ENCODE measurements around the gene L2HGDH.
"Not testable (repeated sequence)": the region's sequence is repeated elsewhere in the genome, so short reads cannot be mapped to it uniquely, and the experiment has no call there.

The L2HGDH gene

GRCh38 chr14:50311972-50312733 lies at the start of gene L2HGDH, which contains the start of gene DMAC2L:
Gene L2HGDH, minus strand, starts transcription at chr14:50312229. Its CDS starts 79 bp downstream, at chr14:50312150.
Gene DMAC2L, plus strand, starts transcription at chr14:50312324. Its CDS starts 9,164 bp downstream, at chr14:50321488.
- peak; percentile 91 for DNase-seq

GRCh38 chr14:50360851-50361250 lies 48.8 kb upstream of the L2HGDH start:
- DNase-seq: no peak

- DNase-seq: no peak
Observed at GRCh38 chr14:50360093-50360492, 48.1 kb upstream of the L2HGDH start.

DNA sequence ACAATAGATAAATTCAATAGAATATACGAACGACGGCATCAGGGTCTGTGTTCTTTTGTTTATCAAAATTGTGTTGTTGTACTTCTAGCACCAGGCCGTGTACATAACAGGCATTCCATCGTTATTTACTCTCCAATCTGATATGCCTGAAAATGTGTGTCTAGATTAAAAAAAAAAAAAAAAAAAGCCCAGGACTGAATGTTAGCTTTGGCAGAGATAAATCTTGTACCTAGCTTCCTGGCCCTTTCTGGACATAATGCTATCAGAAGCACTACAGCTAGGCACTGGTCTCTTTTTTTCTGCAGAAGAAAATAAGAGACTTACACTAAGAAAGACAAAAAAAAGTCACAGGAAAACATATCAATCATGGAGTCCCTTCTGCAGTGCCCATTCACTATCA lies 47.6 kb upstream of the L2HGDH start:
- no peak for DNase-seq

DNA sequence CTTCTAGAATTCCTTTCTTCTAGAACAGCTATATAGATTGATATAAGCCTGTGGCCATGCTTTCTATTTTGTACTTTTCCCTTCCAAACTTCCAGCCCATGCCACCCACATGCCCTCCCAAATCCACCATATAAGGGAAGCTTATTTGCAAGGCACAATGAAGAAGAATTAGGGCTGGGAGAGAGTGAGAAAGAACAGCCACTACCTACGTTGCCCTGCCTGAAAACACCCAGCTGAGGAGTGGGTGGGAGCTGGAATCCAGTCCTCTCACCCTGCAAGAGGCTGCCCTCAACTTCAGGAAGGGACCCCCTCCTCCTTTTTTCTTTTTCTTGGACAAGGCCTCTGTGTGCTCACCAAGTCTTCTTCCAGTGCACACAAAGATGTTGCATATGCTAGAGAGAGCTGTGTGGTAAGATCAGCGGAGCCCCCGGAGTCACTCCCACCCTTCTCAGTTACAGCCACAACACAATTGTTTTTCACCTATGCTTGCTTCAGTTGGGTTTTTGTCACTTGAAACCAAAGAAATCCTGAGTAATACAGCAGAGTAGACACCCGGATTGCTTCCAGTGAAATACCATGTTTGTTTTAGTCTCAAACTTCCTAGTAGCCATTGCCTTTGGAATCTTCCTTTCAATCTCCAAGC lies 45.8 kb upstream of the L2HGDH start:
- DNase-seq: no peak

GRCh38 chr14:50357124-50357523 lies 45.1 kb upstream of the L2HGDH start:
- DNase-seq: no peak

DNA sequence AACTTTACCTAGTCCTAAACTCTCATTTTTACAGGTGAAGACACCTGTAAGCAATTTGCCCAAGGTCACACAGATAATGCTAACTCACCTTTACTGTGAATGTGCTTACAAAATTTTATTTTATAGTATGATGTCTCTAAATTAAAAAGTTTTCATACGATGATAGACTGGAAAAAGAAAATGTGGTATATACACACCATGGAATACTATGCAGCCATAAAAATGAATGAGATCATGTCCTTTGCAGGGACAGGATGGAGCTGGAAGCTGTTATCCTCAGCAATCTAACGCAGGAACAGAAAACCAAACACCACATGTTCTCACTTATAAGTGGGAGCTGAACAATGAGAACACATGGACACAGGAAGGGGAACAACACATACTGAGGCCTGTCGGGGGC lies 44.3 kb upstream of the L2HGDH start:
- not testable (repeated sequence) for DNase-seq

DNA sequence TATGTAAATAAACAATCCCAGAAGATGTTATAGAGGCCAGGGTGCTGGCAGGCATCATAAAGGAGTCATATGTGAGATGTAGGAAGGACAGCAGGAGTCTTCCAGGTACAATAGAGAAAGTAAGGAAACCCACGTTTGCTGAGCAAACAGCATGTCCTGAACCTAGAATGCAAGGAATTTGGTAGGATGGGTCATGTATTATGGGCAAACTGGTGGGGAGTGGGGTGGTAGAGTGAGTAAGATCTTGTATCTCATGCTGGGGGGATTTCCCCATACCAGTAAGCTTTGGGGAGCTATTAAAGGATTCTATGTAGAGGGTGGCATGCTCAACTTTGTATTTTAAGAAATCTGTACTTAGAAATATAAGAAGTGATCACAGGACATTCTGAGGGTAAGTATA lies 43.7 kb upstream of the L2HGDH start:
- DNase-seq: no peak

DNA sequence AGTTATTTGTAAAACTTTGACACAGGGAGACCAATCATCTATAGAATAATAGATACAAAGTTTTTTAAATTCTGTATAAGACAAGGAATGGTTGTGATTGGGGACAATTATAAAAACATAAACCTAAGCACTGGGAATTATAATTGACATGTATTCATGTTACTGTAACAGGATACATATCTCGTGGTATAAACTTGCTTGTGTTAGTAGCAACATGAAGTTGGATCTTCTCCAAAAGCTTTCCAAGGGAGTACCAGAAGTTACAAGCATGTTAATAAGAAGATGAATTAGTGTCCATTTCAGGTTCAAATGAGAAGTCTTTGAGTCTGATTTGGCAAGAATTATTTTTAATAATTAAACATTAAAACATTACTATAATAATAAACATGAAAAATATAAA lies 42.5 kb upstream of the L2HGDH start:
- no peak for DNase-seq

- DNase-seq: no peak
Observed at GRCh38 chr14:50353126-50353525, 41.1 kb upstream of the L2HGDH start.

DNA sequence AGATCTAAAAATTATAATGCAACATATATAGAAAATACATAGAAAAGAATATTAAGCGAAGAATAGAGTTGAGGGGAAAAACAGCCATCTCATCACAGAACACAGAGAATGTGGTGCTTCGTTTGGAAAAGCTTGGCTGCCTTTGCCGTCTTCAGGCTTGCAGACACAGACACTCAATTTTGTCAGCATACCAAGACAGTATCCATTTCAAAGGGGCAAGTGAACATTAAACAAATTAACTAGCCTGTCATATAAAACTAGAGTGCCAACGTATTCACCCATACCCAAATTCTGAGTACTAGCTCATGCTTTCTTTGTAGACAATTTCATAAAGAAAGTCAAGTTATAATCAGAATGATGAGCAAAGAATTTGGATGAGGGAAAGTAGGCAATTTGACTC lies 40.6 kb upstream of the L2HGDH start:
- no peak for DNase-seq

GRCh38 chr14:50350975-50351374 lies 38.9 kb upstream of the L2HGDH start:
- DNase-seq: no peak

GRCh38 chr14:50348933-50349332 lies 36.9 kb upstream of the L2HGDH start:
- no peak for DNase-seq

GRCh38 chr14:50347521-50347920 lies 35.5 kb upstream of the L2HGDH start:
- no peak for DNase-seq

DNA sequence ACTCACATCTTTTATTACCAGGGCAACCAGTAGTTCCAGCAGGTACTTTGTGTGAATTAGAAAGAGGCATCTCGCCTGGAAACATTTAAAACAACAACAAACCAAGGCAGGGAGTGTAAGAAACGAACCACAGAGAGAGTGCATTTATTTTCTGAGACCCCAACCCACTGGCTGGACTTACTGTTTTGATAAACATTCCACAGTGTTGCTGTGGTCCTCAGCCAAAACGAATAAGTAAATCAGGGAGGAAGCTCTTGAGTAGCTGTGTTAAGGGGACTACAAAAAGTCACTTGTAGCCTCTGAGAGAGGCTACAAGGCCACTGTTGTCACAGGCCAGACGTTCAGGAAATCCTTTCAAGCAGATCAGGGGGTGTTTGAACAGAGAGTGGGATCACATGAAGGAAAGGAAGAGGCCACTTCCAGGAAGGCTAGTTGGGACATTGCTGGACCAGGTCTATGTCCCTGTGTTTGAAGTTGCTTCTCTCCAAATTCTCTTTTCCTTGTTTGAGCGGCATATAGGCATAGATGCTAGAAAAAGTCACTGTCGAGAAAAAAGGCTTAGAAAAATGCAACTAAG lies 33.9 kb upstream of the L2HGDH start:
- no peak for DNase-seq

- no peak for DNase-seq
Observed at GRCh38 chr14:50344876-50345563, 33.0 kb upstream of the L2HGDH start.

- no peak for DNase-seq
Observed at GRCh38 chr14:50344116-50344775, 32.2 kb upstream of the L2HGDH start.

DNA sequence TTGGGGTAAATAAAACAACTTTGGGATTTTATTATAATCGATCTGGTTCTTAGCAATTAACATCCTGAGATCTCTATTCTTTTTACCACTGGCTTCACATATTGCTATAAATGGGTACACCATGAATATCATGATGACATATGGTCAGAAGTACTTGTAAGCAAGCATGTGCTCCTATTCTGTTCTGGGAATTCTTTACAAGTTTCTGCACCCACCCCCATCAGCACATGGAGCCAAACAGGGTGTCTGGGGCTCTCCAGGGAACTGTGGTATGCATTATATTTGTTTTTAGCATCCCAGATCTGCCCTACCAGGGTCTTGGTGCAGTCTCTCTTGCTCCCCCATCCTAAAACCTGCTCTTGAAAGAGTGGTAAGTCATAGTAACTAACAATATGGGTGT lies 31.4 kb upstream of the L2HGDH start:
- DNase-seq: peak; percentile 27

DNA sequence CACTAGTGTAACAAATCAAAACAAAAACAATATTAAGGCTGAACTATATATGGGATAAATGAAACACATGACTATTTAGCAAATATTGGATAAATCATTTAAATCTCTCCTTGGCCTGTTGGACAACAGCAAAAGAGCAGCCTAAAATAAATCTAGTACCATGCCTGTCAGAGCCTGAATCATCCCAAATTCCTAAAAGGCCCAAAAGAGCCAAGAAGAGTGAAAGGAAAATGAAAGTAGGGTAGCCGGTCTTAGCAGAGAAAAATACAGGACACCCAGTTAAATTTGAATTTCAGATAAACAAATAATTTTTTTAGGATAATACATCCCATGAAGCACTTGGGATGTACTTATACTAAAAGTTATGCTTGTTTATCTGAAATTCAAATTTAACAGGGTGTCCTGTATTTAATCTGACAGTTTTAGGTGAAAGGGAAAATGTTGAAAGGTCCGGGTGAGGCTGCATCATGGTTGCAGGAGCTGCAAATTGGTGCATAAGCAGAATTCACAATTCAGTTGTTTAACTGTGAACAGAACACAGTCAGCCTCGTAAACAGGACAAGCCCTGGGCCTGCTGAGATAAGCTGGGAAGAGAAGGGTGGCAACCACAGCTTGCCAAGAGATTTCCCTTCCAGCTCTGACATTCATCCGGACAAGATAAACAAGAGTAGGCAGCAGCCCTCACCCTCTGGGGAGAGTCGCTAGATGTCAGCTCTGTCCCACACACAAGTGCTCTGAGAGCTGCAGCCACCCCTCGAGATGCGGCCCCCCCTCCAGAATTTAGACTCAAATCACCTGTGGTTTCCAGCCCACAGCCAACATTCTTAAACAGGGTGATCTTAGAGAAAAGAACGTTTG lies 30.4 kb upstream of the L2HGDH start:
- peak; percentile 26 for DNase-seq

DNA sequence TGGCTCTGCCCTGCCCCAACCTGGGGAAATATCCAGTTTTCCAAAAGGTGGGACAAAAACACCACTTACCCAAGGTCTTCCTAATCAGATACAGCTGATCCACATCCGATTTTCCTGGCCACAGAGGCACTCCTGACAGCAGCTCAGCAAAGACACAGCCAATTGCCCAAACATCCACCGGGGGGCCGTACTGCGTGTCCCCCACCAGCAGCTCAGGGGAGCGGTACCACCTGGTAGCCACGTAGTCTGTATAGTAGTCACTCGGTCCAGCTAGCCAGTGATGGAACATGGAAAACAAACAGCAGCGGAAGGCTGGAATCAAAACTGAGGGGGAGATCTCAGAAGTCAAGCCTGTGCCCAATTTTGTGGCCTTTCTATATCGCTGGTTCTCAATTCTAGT lies 28.9 kb upstream of the L2HGDH start:
- DNase-seq: no peak

GRCh38 chr14:50340045-50340444 lies 28.0 kb upstream of the L2HGDH start:
- no peak for DNase-seq
